OCI-LY3 (cell line): ENCODE data around the gene DNMT1.

Experiments used
- H2AFZ ChIP-seq: fragments of 200-600, 300-600 bp; shearing (Covaris generic); 2 replicates; pipeline ENCODE4 v1.6.0; 2014; ENCODE audit warnings: antibody characterized with exemption, low read depth, low read length
- H3K27ac ChIP-seq: fragments of 200-600, 300-600 bp; sonication (generic); 2 replicates; pipeline ENCODE4 v1.5.1; 2014; ENCODE audit warnings: mild to moderate bottlenecking, low read length, moderate library complexity, mixed read lengths
- H3K27me3 ChIP-seq: fragments of 200-600, 300-600 bp; sonication (generic); 2 replicates; pipeline ENCODE4 v1.6.1; 2014; ENCODE audit warnings: low read depth, low read length, mixed read lengths
- H3K36me3 ChIP-seq: fragments of 200-600, 300-600 bp; sonication (generic); replicated peaks from 2 replicates; pipeline ENCODE3; 2014; ENCODE audit warnings: low read depth, low read length, mixed read lengths
- H3K4me1 ChIP-seq: fragments of 300-600, 200-600 bp; sonication (generic); 2 replicates; pipeline ENCODE4 v1.6.1; 2014; ENCODE audit warnings: low read length, mixed read lengths
- H3K4me2 ChIP-seq: fragments of 200-600, 300-600 bp; sonication (generic); 2 replicates; pipeline ENCODE4 v1.6.1; 2014; ENCODE audit warnings: low read length, mixed read lengths
- H3K4me3 ChIP-seq: fragments of 300-600, 200-600 bp; sonication (generic); 2 replicates; pipeline ENCODE4 v1.5.1; 2014; ENCODE audit warnings: antibody characterized with exemption, mild to moderate bottlenecking, low read length, moderate library complexity
- H3K79me2 ChIP-seq: fragments of 300-600, 200-600 bp; shearing (Covaris generic); 2 replicates; pipeline ENCODE4 v1.6.1; 2014; ENCODE audit warnings: mild to moderate bottlenecking, low read length, mixed read lengths
- H3K9ac ChIP-seq: fragments of 300-600, 200-600 bp; shearing (Covaris generic); 2 replicates; pipeline ENCODE4 v1.6.0; 2014; ENCODE audit warnings: mild to moderate bottlenecking, low read length, moderate library complexity
- H3K9me3 ChIP-seq: fragments of 200-600, 300-600 bp; shearing (Covaris generic); 2 replicates; pipeline ENCODE4 v1.6.1; 2014; ENCODE audit warnings: low read length, mixed read lengths; ENCODE audit not compliant: insufficient read depth
- H4K20me1 ChIP-seq: fragments of 200-600, 300-600 bp; sonication (generic); 2 replicates; pipeline ENCODE4 v1.6.1; 2016; ENCODE audit warnings: low read length, mixed read lengths; ENCODE audit not compliant: insufficient read depth
- EZH2phosphoT487 ChIP-seq: fragments of 200-600 bp; shearing (Covaris generic); IDR thresholded peaks from 2 replicates; pipeline ENCODE4 v1.6.1; 2018; ENCODE audit warnings: antibody characterized with exemption, mixed run types, low read depth
- TF ChIP-seq, protein P1 (sequence below): fragments of 200-600, 300-600 bp; sonication (generic); IDR thresholded peaks from 2 replicates; pipeline ENCODE4 v1.5.1; 2014; ENCODE audit warnings: antibody characterized with exemption, low read length, low read depth

Gene DNMT1

DNA sequence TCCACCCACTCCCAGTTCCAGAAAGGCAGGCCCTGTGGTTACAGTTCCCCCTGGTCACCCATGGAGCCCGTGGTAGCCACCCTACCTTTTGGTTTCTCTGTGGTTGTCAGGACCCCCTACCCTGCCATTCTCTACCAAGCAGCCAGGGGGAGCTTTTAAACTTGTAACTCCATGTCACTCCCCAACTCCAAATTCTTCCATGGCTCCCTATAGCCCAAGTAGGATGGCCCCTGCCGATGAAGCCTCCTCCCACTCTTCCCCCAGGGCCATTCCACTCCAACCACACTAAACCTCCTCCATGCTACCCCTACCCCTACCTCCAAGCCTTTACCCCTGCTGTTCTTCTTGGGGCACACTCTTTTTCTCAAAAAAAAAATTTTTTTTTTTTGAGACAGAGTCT lies 34.2 kb upstream of the DNMT1 start:
- peak overlapping the region; percentile 80 for H3K4me2 ChIP-seq
- H3K36me3 ChIP-seq = peaks cover 10% of the 10 kb centered on the region
- peak overlapping the region; percentile 10; the same call in 1 of the 2 replicates for H3K4me3 ChIP-seq
- peaks cover 28% of the 10 kb centered on the region for H4K20me1 ChIP-seq
- H3K27ac ChIP-seq = peak overlapping the region; percentile 12; the same call in 1 of the 2 replicates
- H3K4me1 ChIP-seq = peaks cover 38% of the 10 kb centered on the region
- no peak overlapping the region for H2AFZ ChIP-seq
- peaks cover 36% of the 10 kb centered on the region for H3K79me2 ChIP-seq
- H3K27me3 ChIP-seq = no peaks in the 10 kb centered on the region
- H3K9me3 ChIP-seq = no peaks in the 10 kb centered on the region
- TF ChIP-seq EZH2phosphoT487 = no peak
- TF ChIP-seq, protein P1, sequence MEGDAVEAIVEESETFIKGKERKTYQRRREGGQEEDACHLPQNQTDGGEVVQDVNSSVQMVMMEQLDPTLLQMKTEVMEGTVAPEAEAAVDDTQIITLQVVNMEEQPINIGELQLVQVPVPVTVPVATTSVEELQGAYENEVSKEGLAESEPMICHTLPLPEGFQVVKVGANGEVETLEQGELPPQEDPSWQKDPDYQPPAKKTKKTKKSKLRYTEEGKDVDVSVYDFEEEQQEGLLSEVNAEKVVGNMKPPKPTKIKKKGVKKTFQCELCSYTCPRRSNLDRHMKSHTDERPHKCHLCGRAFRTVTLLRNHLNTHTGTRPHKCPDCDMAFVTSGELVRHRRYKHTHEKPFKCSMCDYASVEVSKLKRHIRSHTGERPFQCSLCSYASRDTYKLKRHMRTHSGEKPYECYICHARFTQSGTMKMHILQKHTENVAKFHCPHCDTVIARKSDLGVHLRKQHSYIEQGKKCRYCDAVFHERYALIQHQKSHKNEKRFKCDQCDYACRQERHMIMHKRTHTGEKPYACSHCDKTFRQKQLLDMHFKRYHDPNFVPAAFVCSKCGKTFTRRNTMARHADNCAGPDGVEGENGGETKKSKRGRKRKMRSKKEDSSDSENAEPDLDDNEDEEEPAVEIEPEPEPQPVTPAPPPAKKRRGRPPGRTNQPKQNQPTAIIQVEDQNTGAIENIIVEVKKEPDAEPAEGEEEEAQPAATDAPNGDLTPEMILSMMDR = peak; percentile 73
- H3K9ac ChIP-seq = peak overlapping the region; percentile 24; the same call in 1 of the 2 replicates

DNA sequence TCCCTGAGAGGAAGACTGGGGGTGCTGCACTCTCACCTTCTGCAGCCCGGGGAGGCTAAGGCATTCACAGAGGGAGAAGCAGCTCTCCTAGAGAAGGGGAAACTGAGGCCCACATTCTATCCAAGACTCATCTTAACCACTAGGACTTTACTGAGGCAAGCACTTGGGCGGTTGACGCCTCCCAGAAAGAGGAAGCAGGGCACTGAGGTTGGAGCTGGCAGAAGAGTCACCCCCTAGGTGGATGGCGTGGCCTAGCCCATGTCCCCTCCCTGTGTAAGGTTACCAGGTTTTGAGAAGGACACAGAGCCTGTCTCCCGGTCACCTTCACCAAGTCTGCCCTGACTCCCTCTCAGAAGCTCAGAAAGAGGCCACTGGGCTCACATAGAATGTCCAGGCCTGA lies 33.6 kb upstream of the DNMT1 start:
- peaks cover 33% of the 10 kb centered on the region for H4K20me1 ChIP-seq
- H3K9me3 ChIP-seq = no peaks in the 10 kb centered on the region
- peak overlapping the region; percentile 80 for H3K4me2 ChIP-seq
- peaks cover 38% of the 10 kb centered on the region for H3K4me1 ChIP-seq
- peak overlapping the region; percentile 10; the same call in 1 of the 2 replicates for H3K4me3 ChIP-seq
- peaks cover 13% of the 10 kb centered on the region for H3K36me3 ChIP-seq
- H3K79me2 ChIP-seq = peaks cover 36% of the 10 kb centered on the region
- H3K9ac ChIP-seq = peak overlapping the region; percentile 24; the same call in 1 of the 2 replicates
- no peaks in the 10 kb centered on the region for H3K27me3 ChIP-seq
- no peak overlapping the region for H2AFZ ChIP-seq
- TF ChIP-seq, protein P1 = no peak
- TF ChIP-seq EZH2phosphoT487 = no peak
- peak overlapping the region; percentile 12; the same call in 1 of the 2 replicates for H3K27ac ChIP-seq

DNA sequence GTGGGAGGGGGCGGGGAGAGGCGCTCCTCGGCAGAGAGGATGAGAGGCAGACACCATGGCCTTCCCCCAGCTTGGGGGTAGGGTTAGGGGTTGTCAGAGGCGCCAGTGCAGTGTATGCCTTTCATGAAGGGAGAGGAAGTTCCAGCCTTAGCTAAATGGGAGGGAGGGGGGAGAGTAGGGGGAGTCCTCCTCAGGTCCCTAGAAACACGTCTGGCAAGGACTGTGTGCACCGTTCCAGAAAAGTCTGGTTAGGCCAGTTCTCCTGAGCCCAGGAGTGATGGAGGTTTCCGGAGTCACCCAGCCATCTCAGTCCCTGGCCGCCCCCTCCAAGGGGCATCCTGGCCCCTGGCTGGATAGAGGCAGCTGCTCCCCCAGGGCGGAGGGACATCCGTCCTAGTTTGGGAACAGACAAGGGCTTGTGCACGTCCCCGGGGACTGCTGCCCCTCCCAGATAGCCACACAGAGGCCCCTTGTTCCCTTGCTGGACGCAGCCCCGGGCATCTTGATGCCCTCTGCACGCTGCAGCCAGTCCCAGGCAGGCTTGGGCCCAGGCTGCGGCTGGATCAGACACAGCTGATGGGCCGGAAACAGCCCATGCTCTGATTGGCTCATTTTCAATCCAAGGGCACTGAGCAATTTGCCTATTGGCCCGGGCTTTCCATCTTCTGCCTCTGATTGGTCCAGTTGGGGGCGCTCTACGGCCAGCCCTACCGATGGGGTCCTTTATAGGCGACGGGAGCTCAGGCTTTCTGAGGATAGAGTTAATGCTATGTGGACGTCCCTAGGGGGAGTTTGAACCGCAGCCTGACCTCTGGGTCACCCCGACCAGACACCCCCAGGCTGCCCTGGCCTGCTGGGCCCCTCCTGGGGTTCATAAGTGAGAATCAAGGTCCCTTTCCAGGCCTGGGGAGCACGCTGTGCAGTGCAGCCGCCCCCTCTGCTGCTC lies 32.5 kb upstream of the DNMT1 start:
- TF ChIP-seq, protein P1 = peak; percentile 31
- no peak for TF ChIP-seq EZH2phosphoT487
- Histone ChIP-seq H3K4me1 (peaks cover 35% of the 10 kb centered on the region), H3K27ac (no peak overlapping the region), H4K20me1 (peaks cover 33% of the 10 kb centered on the region), H3K27me3 (no peaks in the 10 kb centered on the region), H3K9me3 (no peaks in the 10 kb centered on the region), H2AFZ (no peak overlapping the region), H3K4me3 (no peak overlapping the region), H3K9ac (no peak overlapping the region), H3K79me2 (peaks cover 36% of the 10 kb centered on the region), H3K36me3 (peaks cover 13% of the 10 kb centered on the region), H3K4me2 (peak overlapping the region; percentile 9; the same call in 1 of the 2 replicates)

DNA sequence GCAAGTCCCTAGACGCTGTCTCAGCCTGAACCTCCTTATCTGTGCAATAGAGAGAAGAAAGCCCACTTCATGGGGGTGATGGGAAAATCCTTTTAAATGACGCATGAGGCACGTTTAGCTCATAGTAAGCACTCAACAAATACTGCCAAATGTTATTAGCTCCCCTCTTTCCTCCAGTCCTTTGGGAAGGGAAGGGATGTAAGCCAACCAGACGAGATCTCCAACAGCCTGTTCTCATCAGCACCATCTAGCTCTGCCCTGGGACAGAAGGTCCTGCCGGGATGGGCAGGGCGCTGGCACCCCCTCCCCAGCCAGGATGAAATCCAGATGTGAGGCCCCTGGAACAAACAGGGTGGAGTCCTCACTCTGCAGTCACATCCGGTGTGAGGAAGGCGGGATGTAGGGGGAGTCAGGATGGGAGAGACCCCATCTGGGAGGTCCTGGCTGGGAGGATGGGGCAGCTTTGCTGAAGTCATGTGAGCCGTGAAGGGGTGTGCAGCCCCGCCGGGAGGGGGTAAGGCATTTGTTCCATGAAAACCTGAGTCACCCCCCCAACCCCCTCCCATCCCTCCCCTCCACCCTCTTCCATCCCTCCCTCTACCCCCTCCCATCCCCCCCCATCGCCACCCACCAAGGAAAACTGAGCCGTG lies 31.7 kb upstream of the DNMT1 start:
- Histone ChIP-seq H3K9ac (no peak overlapping the region), H3K79me2 (peaks cover 36% of the 10 kb centered on the region), H3K4me3 (no peak overlapping the region), H3K9me3 (no peaks in the 10 kb centered on the region), H3K27me3 (no peaks in the 10 kb centered on the region), H3K4me2 (no peak overlapping the region), H4K20me1 (peaks cover 33% of the 10 kb centered on the region), H3K4me1 (peaks cover 27% of the 10 kb centered on the region), H3K36me3 (peaks cover 13% of the 10 kb centered on the region), H3K27ac (no peak overlapping the region), H2AFZ (no peak overlapping the region)
- no peak for TF ChIP-seq EZH2phosphoT487
- TF ChIP-seq, protein P1 = no peak
